HEK293 (cell line): Measurements from ENCODE around the gene PSMG2.
A peak's percentile ranks its signal among the peaks of the same experiment; 100 is the strongest.

Experiments used
- CTCF ChIA-PET: fragments of 350-600 bp; formaldehyde crosslinking; extraction: SDS; loops from one replicate; lab custom pipeline; 2021; ENCODE audit warnings: antibody characterized with exemption; lab: Yijun Ruan, JAX
- POLR2A ChIA-PET: fragments of 300-600 bp; formaldehyde crosslinking; extraction: SDS; loops from one replicate; lab custom pipeline; 2020; ENCODE audit warnings: antibody characterized with exemption, inconsistent platforms; lab: Yijun Ruan, JAX
- H3K27ac ChIP-seq: fragments of 200-500 bp; sonication (Bioruptor generic); 2 replicates; pipeline ENCODE4 v1.5.1; 2014; ENCODE audit warnings: low read depth, low read length, control low read depth, inconsistent platforms; ENCODE audit errors: extremely low read depth
- H3K36me3 ChIP-seq, 2 experiments: fragments of 200-500 bp in 1 of 2; sonication (Bioruptor generic) in 1 of 2; 1 replicate in 1 of 2; 2 replicates in 1 of 2; pipeline ENCODE4 v1.5.1; 2014 to 2017; ENCODE audit warnings: inconsistent platforms in 2 of 2, low read length in 2 of 2; ENCODE audit not compliant: control insufficient read depth in 2 of 2, insufficient read depth in 1 of 2
- H3K4me1 ChIP-seq: fragments of 200-500 bp; sonication (Bioruptor generic); 2 replicates; pipeline ENCODE4 v1.5.1; 2014; ENCODE audit warnings: mild to moderate bottlenecking, low read length, inconsistent platforms; ENCODE audit not compliant: control insufficient read depth, insufficient read depth
- H3K4me3 ChIP-seq: 2 replicates; pipeline ENCODE4 v1.5.1; 2011; ENCODE audit warnings: low read depth, mild to moderate bottlenecking, control low read depth, low read length, moderate library complexity
- H3K9me3 ChIP-seq: fragments of 200-500 bp; sonication (Bioruptor generic); 2 replicates; pipeline ENCODE4 v1.5.1; 2014; ENCODE audit warnings: low read depth, low read length, inconsistent platforms; ENCODE audit not compliant: control insufficient read depth, insufficient read depth
- EGR2 ChIP-seq: fragments of 450-650 bp; formaldehyde crosslinking; IDR thresholded peaks from 2 replicates; pipeline ENCODE4 v1.5.1; 2016; ENCODE audit warnings: low read depth, missing biosample characterization, missing genetic modification characterization
- GLIS2 ChIP-seq: fragments of 450-650 bp; formaldehyde crosslinking; IDR thresholded peaks from 2 replicates; pipeline ENCODE4 v1.5.1; 2016; ENCODE audit warnings: missing biosample characterization, missing genetic modification characterization
- KLF1 ChIP-seq: fragments of 450-650 bp; formaldehyde crosslinking; IDR thresholded peaks from 2 replicates; pipeline ENCODE4 v1.5.1; 2016; ENCODE audit warnings: missing biosample characterization, missing genetic modification characterization
- KLF7 ChIP-seq: fragments of 450-650 bp; formaldehyde crosslinking; IDR thresholded peaks from 2 replicates; pipeline ENCODE4 v1.5.1; 2016; ENCODE audit warnings: missing biosample characterization, missing genetic modification characterization, borderline replicate concordance
- OSR2 ChIP-seq: fragments of 450-650 bp; formaldehyde crosslinking; IDR thresholded peaks from 2 replicates; pipeline ENCODE4 v1.5.1; 2016; ENCODE audit warnings: missing biosample characterization, missing genetic modification characterization
- ZBTB8A ChIP-seq: fragments of 450-650 bp; formaldehyde crosslinking; IDR thresholded peaks from 2 replicates; pipeline ENCODE4 v1.5.1; 2016; ENCODE audit warnings: missing biosample characterization, missing genetic modification characterization
- ZFP37 ChIP-seq: fragments of 450-650 bp; formaldehyde crosslinking; IDR thresholded peaks from 2 replicates; pipeline ENCODE4 v1.5.1; 2016; ENCODE audit warnings: missing biosample characterization, missing genetic modification characterization
- ZNF2 ChIP-seq: fragments of 450-650 bp; formaldehyde crosslinking; IDR thresholded peaks from 2 replicates; pipeline ENCODE4 v1.5.1; 2016; ENCODE audit warnings: missing biosample characterization, missing genetic modification characterization
- ZNF202 ChIP-seq: fragments of 450-650 bp; formaldehyde crosslinking; IDR thresholded peaks from 2 replicates; pipeline ENCODE4 v1.5.1; 2016; ENCODE audit warnings: missing biosample characterization, missing genetic modification characterization, borderline replicate concordance
- ZNF426 ChIP-seq: fragments of 450-650 bp; formaldehyde crosslinking; IDR thresholded peaks from 2 replicates; pipeline ENCODE4 v1.5.1; 2017; ENCODE audit warnings: missing biosample characterization, missing genetic modification characterization, mild to moderate bottlenecking, inconsistent platforms, moderate library complexity
- ZNF600 ChIP-seq: fragments of 450-650 bp; formaldehyde crosslinking; IDR thresholded peaks from 2 replicates; pipeline ENCODE4 v1.5.1; 2016; ENCODE audit warnings: missing biosample characterization, missing genetic modification characterization
- ZNF610 ChIP-seq: fragments of 450-650 bp; formaldehyde crosslinking; IDR thresholded peaks from 2 replicates; pipeline ENCODE4 v1.5.1; 2016; ENCODE audit warnings: missing biosample characterization, missing genetic modification characterization, borderline replicate concordance
- ZNF791 ChIP-seq: fragments of 450-650 bp; formaldehyde crosslinking; IDR thresholded peaks from 2 replicates; pipeline ENCODE4 v1.5.1; 2016; ENCODE audit warnings: missing biosample characterization, missing genetic modification characterization
- ZXDB ChIP-seq: fragments of 450-650 bp; formaldehyde crosslinking; IDR thresholded peaks from 2 replicates; pipeline ENCODE4 v1.5.1; 2016; ENCODE audit warnings: missing biosample characterization, missing genetic modification characterization
- TF ChIP-seq, protein P1 (sequence below): fragments of 450-650 bp; formaldehyde crosslinking; IDR thresholded peaks from 2 replicates; pipeline ENCODE4 v1.5.1; 2016; ENCODE audit warnings: missing biosample characterization, missing genetic modification characterization
- TF ChIP-seq, protein P2 (sequence below): fragments of 450-650 bp; formaldehyde crosslinking; IDR thresholded peaks from 2 replicates; pipeline ENCODE4 v1.5.1; 2016; ENCODE audit warnings: missing biosample characterization, missing genetic modification characterization
- TF ChIP-seq, protein P3 (sequence below): fragments of 450-650 bp; formaldehyde crosslinking; IDR thresholded peaks from 2 replicates; pipeline ENCODE4 v1.5.1; 2016; ENCODE audit warnings: missing biosample characterization, missing genetic modification characterization
- TF ChIP-seq, protein P4 (sequence below): fragments of 450-650 bp; formaldehyde crosslinking; IDR thresholded peaks from 2 replicates; pipeline ENCODE4 v1.5.1; 2016; ENCODE audit warnings: missing biosample characterization, missing genetic modification characterization
- TF ChIP-seq, protein P5 (sequence below): fragments of 450-650 bp; formaldehyde crosslinking; IDR thresholded peaks from 2 replicates; pipeline ENCODE4 v1.5.1; 2016; ENCODE audit warnings: missing biosample characterization, missing genetic modification characterization
- TF ChIP-seq, protein P6 (sequence below): fragments of 450-650 bp; formaldehyde crosslinking; IDR thresholded peaks from 2 replicates; pipeline ENCODE4 v1.5.1; 2016; ENCODE audit warnings: missing biosample characterization, missing genetic modification characterization
- TF ChIP-seq, protein P7 (sequence below): sonication (generic); formaldehyde crosslinking; IDR thresholded peaks from 2 replicates; pipeline ENCODE4 v1.8.1; 2022; ENCODE audit warnings: mild to moderate bottlenecking, moderate library complexity, missing genetic modification reagents
- TF ChIP-seq, protein P8 (sequence below): fragments of 450-650 bp; formaldehyde crosslinking; IDR thresholded peaks from 2 replicates; pipeline ENCODE4 v1.5.1; 2017; ENCODE audit warnings: missing biosample characterization, mild to moderate bottlenecking, missing genetic modification characterization, moderate library complexity

The PSMG2 gene

DNA sequence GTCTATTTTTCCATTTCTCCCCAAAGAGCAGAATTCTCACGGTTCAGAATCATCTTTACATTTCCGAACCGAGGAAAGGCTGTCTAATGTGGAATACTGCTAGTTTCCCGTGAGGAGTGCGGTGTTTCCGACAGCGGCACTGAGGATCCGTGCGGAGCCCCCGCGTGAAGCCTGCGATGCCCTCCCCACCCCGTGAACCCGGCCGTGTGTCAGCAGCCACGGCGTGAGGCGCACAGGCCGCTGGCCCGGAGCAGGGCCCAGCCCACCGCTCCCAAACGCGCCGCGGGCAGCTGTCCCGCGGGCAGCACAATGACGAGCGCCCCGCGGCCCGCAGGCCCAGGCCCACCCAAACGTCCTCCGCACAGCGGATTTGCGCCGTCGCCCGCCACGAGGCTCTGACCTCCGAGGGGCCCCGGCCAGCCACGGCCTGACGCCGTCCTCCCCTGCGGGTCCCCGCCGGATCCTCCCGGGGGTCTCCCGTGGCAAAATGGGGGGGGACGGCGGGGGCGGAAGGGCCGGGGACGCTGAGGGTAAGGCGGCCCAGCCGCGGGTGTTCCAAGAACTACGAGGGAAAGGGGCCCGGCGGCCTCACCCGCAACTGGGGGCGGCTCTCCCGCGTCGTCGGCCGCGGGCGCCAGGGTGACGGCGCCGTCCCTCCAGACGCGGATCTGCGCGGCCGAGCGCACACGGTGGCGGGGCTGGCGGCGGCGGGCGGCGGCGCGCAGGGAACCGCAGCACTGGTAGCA is 45.7 kb upstream of the PSMG2 start (continued):
- TF ChIP-seq, protein P1, sequence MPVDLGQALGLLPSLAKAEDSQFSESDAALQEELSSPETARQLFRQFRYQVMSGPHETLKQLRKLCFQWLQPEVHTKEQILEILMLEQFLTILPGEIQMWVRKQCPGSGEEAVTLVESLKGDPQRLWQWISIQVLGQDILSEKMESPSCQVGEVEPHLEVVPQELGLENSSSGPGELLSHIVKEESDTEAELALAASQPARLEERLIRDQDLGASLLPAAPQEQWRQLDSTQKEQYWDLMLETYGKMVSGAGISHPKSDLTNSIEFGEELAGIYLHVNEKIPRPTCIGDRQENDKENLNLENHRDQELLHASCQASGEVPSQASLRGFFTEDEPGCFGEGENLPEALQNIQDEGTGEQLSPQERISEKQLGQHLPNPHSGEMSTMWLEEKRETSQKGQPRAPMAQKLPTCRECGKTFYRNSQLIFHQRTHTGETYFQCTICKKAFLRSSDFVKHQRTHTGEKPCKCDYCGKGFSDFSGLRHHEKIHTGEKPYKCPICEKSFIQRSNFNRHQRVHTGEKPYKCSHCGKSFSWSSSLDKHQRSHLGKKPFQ (tag by site-specific recombination): no peak
- TF ChIP-seq ZNF426 (tag by site-specific recombination): no peak
- no peak for TF ChIP-seq ZFP37 (tag by site-specific recombination)
- TF ChIP-seq OSR2 (tag by site-specific recombination): no peak
- TF ChIP-seq ZBTB8A (tag by site-specific recombination): peak; percentile 65

DNA sequence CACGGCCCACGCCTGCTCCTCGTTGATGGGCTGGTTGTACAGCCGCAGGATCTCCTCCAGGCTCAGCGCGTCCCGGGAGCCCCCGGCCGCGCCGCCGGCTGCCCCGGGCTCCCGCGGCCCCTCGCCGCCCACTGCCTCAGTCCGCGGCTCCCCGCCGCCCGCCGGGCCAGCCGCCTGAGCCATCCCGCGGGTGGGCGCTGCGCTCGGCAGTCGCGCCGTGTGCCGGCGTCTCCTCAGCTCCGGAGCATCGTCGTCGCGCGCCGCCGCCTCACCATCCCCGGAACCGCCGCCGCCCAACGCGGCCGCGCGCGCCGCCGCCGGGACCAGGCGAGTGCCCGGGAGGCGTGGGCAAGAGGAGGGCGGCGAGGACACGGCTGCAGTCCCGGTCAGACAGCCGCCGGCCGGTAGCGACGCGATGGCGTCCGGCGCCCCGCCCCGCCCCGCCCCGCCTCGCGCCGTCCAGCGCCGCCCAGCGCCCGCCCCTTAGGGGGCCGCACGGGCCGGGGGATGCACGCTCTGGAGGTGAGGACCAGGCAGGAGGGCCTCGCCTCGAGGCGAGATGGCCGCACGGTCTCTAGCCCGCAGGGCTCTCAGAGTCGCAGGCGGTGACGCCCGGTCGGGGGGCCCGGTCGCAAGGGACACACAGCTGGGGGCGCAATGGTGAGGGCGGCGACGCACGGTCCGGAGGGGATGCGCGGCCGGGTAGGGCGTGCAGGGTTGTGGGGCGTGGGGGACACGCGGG is 45.0 kb upstream of the PSMG2 start, which contains the start of gene SPIRE1:
SPIRE1 (minus strand) TSS at position 424 of the 742 bp plus-strand sequence; CDS start at position 183, 241 bp downstream.
- Histone ChIP-seq H3K4me1 (peaks cover 5% of the 10 kb centered on the region), H3K27ac (peak within 1 kb of the TSS; percentile 91), H3K36me3 (peaks cover 5 to 11% of the 10 kb centered on the region in 2 experiments), H3K4me3 (peak within 1 kb of the TSS; percentile 76), H3K9me3 (no peaks in the 10 kb centered on the region)
- ChIA-PET CTCF (interaction anchor here (0.6 to 6.9 kb wide), 6 partner anchors 17 to 1821 kb away, joined by 3 to 118 read pairs (median 3); no protein-coding TSS in a partner anchor), POLR2A (interaction anchor here (1.5 kb wide), 1 partner anchor 280 kb away, joined by 4 read pairs; no protein-coding TSS in a partner anchor)
- TF ChIP-seq, protein P2, sequence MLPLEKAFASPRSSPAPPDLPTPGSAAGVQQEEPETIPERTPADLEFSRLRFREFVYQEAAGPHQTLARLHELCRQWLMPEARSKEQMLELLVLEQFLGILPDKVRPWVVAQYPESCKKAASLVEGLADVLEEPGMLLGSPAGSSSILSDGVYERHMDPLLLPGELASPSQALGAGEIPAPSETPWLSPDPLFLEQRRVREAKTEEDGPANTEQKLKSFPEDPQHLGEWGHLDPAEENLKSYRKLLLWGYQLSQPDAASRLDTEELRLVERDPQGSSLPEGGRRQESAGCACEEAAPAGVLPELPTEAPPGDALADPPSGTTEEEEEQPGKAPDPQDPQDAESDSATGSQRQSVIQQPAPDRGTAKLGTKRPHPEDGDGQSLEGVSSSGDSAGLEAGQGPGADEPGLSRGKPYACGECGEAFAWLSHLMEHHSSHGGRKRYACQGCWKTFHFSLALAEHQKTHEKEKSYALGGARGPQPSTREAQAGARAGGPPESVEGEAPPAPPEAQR (tag by site-specific recombination): 0 out of 2 replicates have a peak, but pooled peaks have one; percentile 56
- TF ChIP-seq, protein P3, sequence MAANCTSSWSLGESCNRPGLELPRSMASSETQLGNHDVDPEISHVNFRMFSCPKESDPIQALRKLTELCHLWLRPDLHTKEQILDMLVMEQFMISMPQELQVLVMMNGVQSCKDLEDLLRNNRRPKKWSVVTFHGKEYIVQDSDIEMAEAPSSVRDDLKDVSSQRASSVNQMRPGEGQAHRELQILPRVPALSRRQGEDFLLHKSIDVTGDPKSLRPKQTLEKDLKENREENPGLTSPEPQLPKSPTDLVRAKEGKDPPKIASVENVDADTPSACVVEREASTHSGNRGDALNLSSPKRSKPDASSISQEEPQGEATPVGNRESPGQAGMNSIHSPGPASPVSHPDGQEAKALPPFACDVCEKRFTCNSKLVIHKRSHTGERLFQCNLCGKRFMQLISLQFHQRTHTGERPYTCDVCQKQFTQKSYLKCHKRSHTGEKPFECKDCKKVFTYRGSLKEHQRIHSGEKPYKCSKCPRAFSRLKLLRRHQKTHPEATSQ (tag by site-specific recombination): peak; percentile 75; the same call in 1 of the 2 replicates
- TF ChIP-seq ZNF791 (tag by site-specific recombination): no peak
- 0 out of 2 replicates have a peak, but pooled peaks have one; percentile 23 for TF ChIP-seq ZNF600 (tag by site-specific recombination)
- peak; percentile 57; the same call in 1 of the 2 replicates for TF ChIP-seq KLF7 (tag by site-specific recombination)
- TF ChIP-seq, protein P4, sequence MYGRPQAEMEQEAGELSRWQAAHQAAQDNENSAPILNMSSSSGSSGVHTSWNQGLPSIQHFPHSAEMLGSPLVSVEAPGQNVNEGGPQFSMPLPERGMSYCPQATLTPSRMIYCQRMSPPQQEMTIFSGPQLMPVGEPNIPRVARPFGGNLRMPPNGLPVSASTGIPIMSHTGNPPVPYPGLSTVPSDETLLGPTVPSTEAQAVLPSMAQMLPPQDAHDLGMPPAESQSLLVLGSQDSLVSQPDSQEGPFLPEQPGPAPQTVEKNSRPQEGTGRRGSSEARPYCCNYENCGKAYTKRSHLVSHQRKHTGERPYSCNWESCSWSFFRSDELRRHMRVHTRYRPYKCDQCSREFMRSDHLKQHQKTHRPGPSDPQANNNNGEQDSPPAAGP (tag by site-specific recombination): 0 out of 2 replicates have a peak, but pooled peaks have one; percentile 61
- no peak for TF ChIP-seq ZNF2 (tag by site-specific recombination)
- TF ChIP-seq, protein P5, sequence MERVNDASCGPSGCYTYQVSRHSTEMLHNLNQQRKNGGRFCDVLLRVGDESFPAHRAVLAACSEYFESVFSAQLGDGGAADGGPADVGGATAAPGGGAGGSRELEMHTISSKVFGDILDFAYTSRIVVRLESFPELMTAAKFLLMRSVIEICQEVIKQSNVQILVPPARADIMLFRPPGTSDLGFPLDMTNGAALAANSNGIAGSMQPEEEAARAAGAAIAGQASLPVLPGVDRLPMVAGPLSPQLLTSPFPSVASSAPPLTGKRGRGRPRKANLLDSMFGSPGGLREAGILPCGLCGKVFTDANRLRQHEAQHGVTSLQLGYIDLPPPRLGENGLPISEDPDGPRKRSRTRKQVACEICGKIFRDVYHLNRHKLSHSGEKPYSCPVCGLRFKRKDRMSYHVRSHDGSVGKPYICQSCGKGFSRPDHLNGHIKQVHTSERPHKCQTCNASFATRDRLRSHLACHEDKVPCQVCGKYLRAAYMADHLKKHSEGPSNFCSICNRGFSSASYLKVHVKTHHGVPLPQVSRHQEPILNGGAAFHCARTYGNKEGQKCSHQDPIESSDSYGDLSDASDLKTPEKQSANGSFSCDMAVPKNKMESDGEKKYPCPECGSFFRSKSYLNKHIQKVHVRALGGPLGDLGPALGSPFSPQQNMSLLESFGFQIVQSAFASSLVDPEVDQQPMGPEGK (tag by site-specific recombination): peak; percentile 87
- no peak for TF ChIP-seq ZNF202 (tag by site-specific recombination)
- peak; percentile 83 for TF ChIP-seq KLF1 (tag by site-specific recombination)
- 0 out of 2 replicates have a peak, but pooled peaks have one; percentile 19 for TF ChIP-seq EGR2
- TF ChIP-seq, protein P6, sequence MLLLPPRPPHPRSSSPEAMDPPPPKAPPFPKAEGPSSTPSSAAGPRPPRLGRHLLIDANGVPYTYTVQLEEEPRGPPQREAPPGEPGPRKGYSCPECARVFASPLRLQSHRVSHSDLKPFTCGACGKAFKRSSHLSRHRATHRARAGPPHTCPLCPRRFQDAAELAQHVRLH (tag by site-specific recombination): 0 out of 2 replicates have a peak, but pooled peaks have one; percentile 30
- TF ChIP-seq, protein P7, sequence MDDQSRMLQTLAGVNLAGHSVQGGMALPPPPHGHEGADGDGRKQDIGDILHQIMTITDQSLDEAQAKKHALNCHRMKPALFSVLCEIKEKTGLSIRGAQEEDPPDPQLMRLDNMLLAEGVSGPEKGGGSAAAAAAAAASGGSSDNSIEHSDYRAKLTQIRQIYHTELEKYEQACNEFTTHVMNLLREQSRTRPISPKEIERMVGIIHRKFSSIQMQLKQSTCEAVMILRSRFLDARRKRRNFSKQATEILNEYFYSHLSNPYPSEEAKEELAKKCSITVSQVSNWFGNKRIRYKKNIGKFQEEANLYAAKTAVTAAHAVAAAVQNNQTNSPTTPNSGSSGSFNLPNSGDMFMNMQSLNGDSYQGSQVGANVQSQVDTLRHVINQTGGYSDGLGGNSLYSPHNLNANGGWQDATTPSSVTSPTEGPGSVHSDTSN (CRISPR knock-in tag): peak; percentile 37; the same call in 1 of the 2 replicates
- TF ChIP-seq ZXDB (tag by site-specific recombination): peak; percentile 76
- 0 out of 2 replicates have a peak, but pooled peaks have one; percentile 20 for TF ChIP-seq ZNF610
- TF ChIP-seq, protein P8, sequence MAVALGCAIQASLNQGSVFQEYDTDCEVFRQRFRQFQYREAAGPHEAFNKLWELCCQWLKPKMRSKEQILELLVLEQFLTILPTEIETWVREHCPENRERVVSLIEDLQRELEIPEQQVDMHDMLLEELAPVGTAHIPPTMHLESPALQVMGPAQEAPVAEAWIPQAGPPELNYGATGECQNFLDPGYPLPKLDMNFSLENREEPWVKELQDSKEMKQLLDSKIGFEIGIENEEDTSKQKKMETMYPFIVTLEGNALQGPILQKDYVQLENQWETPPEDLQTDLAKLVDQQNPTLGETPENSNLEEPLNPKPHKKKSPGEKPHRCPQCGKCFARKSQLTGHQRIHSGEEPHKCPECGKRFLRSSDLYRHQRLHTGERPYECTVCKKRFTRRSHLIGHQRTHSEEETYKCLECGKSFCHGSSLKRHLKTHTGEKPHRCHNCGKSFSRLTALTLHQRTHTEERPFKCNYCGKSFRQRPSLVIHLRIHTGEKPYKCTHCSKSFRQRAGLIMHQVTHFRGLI (tag by site-specific recombination): peak; percentile 49; the same call in 1 of the 2 replicates
- TF ChIP-seq GLIS2 (tag by site-specific recombination): peak; percentile 99
